Measurements from ENCODE around the gene MCF2L.

- no peak for TF ChIP-seq CTCF (IDR thresholded peaks at IDR 0.05; ENCODE audit: insufficient read depth, low read length)
- TF ChIP-seq POLR2AphosphoS5 (IDR thresholded peaks at IDR 0.05; ENCODE audit: low read depth), result no peak
- TF ChIP-seq REST (IDR thresholded peaks at IDR 0.05; ENCODE audit: insufficient replicate concordance, low read depth), result no peak
- no peak for TF ChIP-seq GABPA (IDR thresholded peaks at IDR 0.05; ENCODE audit: low read depth)
- peak; percentile 71; the same call in 1 of the 2 replicates for TF ChIP-seq SPI1 (IDR thresholded peaks at IDR 0.05; ENCODE audit: borderline replicate concordance, low read depth)
These were observed 9.8 kb downstream of the MCF2L start for GRCh38 chr13:112978561-112979405.

All from HL-60 (cell line).